Pancreas (tissue), 10 donors: Measurements from ENCODE around the gene GRIN2A. TPM values are rescaled to one million over a fixed set of nuclear protein-coding genes. Genes with fewer than 3 reads are reported as not detected.

Experiments
- ATAC-seq, 4 donors: fragments of 200-7000 bp; cut with Tn5 transposase; one replicate each; pipeline versions ENCODE4 v1.8.0 to v1.9.1; 2020; ENCODE audit warnings: mild to moderate bottlenecking in 4 of 4, moderate library complexity in 4 of 4
- DNase-seq, 6 donors: peaks; one replicate each; pipeline ENCODE4 v3.0.0-alpha.2; 2020
- FAIRE-seq: peaks from 2 replicates; lab custom pipeline; 2012; peaks lifted over from hg19 to GRCh38; lab: Jason Lieb, UNC
- H3K27ac ChIP-seq, 4 donors: fragments of 200-600 bp; sonication (generic); 1 replicate in 3 of 4; 2 replicates in 1 of 4; pipeline versions ENCODE4 v1.5.0 to v1.8.0; 2020
- H3K27me3 ChIP-seq, 4 donors: fragments of 200-600 bp; one replicate each; pipeline ENCODE4 v1.8.0; 2021
- H3K36me3 ChIP-seq, 3 donors: fragments of 200-600 bp; sonication (generic) in 1 of 3; one replicate each; pipeline versions ENCODE4 v1.5.0 to v1.8.0; 2020 to 2021
- H3K4me1 ChIP-seq, 3 donors: fragments of 200-600 bp; one replicate each; pipeline ENCODE4 v1.8.0; 2021
- H3K4me3 ChIP-seq, 4 donors: fragments of 200-600 bp; sonication (generic) in 2 of 4; one replicate each; pipeline versions ENCODE4 v1.5.0 to v1.8.0; 2020 to 2021
- H3K9me3 ChIP-seq, 4 donors: fragments of 200-600 bp; one replicate each; pipeline ENCODE4 v1.8.0; 2021
- WGBS, 2 donors: extraction: QIAGEN DNeasy Blood & Tissue Kit; methylation state at CpG; one replicate each; pipeline ENCODE4 v1.1.7; 2013; 5-methylcytosine and 5-hydroxymethylcytosine counted together
- intact Hi-C, 3 donors: fragments of 100-400 bp; cut with DNase I; formaldehyde crosslinking; loops; one replicate each; pipeline versions ENCODE4 v1.11.1 to v1.14.2; 2022
- polyA plus RNA-seq, 2 donors: library from polyadenylated mRNA; stranded (reverse); fragments of 200-250 nt; gene quantifications; one replicate each; pipeline ENCODE4 v1.2.3, GENCODE V29; 2013
- total RNA-seq, 6 donors: library from RNA; stranded (reverse); fragmentation: NEBNext Ultra II Directional in 4 of 6; extraction: Animal tissue kit (Norgen Biotek cat#: 25700) in 4 of 6; gene quantifications; one replicate each; pipeline versions ENCODE4 v1.2.1 to v1.2.4, GENCODE V29; 2021 to 2023
- TF ChIP-seq, protein P1 (sequence below), 4 donors: fragments of 200-600 bp; sonication (generic) in 3 of 4; IDR thresholded peaks; one replicate each; pipeline versions ENCODE4 v1.5.0 to v1.8.0; 2021; ENCODE audit warnings: antibody characterized with exemption in 4 of 4
- donor health status: healthy with polysubstance abuse.
- donor health status: DM: no; HTN: no; CAD: no; lungs with moderate emphysema.
- donor health status: DM: no; HTN: no; CAD: no.
- donor health status: control.
- donor health status: control.
- donor health status: Bipolar disorder and iron deficiency.
- donor health status: DM: yes; HTN: yes; CAD: no.
- donor health status: DM: no; HTN: no; CAD: no.
- donor health status: DM: no; HTN: no; CAD: no.
- donor health status: DM: yes; HTN: yes; CAD: no.

Gene GRIN2A
- total and polyA plus RNA-seq, 8 donors, result 0.09 to 2.2 (median 0.32) TPM

DNA sequence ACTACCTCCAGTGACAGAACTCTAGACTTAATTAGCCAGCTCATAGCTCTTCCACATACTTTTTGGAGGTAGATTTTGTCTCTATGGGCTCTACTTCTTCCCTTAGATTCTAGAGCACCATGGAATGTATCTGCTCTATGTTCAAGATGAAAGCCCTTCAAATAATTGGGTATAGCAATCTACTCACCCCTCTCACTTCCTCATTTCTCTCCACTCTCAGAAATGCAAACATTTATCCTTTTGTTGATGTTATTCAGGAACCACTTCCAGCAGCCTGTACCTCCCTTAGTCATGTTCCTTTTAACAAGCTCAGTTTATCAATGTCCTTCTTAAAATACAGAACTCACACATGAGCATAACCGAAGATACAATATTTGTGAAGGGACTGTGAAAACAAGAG lies 78.5 kb downstream of the GRIN2A start:
- Histone ChIP-seq H3K27me3 (peaks cover 0 to 11% (median 0%) of the 10 kb centered on the region in 4 donors), H3K9me3 (no peaks in the 10 kb centered on the region), H3K4me1 (no peaks in the 10 kb centered on the region), H3K36me3 (no peaks in the 10 kb centered on the region), H3K27ac (no peak overlapping the region), H3K4me3 (no peak overlapping the region)
- 77 to 88% methylated on average over 1 of the region's 1 CpG for WGBS, 2 donors
- ATAC-seq, result no peak
- intact Hi-C loops, result no loop called here
- DNase-seq, result no peak
- TF ChIP-seq, protein P1, sequence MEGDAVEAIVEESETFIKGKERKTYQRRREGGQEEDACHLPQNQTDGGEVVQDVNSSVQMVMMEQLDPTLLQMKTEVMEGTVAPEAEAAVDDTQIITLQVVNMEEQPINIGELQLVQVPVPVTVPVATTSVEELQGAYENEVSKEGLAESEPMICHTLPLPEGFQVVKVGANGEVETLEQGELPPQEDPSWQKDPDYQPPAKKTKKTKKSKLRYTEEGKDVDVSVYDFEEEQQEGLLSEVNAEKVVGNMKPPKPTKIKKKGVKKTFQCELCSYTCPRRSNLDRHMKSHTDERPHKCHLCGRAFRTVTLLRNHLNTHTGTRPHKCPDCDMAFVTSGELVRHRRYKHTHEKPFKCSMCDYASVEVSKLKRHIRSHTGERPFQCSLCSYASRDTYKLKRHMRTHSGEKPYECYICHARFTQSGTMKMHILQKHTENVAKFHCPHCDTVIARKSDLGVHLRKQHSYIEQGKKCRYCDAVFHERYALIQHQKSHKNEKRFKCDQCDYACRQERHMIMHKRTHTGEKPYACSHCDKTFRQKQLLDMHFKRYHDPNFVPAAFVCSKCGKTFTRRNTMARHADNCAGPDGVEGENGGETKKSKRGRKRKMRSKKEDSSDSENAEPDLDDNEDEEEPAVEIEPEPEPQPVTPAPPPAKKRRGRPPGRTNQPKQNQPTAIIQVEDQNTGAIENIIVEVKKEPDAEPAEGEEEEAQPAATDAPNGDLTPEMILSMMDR (IDR thresholded peaks at IDR 0.05), result no peak
- no peak for FAIRE-seq

DNA sequence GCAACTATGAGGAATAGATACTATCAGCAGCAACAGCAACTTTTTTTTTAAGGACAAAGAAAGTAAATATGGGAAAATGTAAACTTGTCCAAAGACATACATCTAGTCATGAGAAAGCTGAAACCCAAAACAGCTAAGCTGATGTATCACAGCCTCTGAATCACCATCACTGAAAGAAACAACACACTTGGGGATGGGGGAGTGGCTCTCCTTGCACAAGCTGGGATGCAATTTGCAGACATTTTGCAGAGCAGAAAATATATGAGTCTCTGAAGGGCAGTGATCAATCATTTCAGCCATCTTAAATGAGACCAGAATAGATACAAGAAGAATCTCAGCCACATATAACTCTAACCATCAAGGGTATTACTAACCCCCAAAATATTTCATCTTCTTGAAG lies 79.1 kb downstream of the GRIN2A start:
- no peak for FAIRE-seq

DNA sequence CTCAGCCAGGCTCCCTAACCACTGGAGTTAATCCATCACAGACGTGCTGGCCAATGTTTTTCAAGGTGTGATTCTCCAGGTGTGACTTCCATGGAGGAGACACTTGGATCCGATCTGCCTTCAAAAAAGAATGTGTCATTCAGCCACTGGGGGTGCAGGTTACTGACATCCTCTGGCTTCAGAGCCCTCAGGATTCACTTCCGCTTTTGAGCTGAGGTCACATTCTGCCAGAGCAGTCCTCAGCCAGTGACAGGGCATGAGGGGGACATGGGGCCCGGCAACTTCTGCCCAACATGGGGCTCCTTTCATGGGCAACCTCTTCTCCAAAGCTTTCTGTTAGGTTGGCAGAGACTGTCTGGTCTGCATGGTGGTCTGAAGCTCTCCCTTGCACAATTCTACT lies 81.4 kb downstream of the GRIN2A start:
- intact Hi-C loops, result no loop called here
- H3K27me3 ChIP-seq, result peaks cover 0 to 11% (median 0%) of the 10 kb centered on the region in 4 donors
- H3K4me3 ChIP-seq, result no peak overlapping the region
- DNase-seq, result no peak
- WGBS, 2 donors, result 45 to 49% methylated on average over 4 of the region's 4 CpGs
- ATAC-seq, result no peak
- no peaks in the 10 kb centered on the region for H3K9me3 ChIP-seq
- H3K36me3 ChIP-seq, result no peaks in the 10 kb centered on the region
- TF ChIP-seq, protein P1 (IDR thresholded peaks at IDR 0.05), result no peak
- no peak overlapping the region for H3K27ac ChIP-seq
- FAIRE-seq, result no peak
- H3K4me1 ChIP-seq, result no peaks in the 10 kb centered on the region

More for the DNA sequence above, 79.1 kb downstream of the GRIN2A start:
- Histone ChIP-seq H3K4me1 (no peaks in the 10 kb centered on the region), H3K9me3 (no peaks in the 10 kb centered on the region), H3K27me3 (peaks cover 0 to 11% (median 0%) of the 10 kb centered on the region in 4 donors), H3K36me3 (no peaks in the 10 kb centered on the region), H3K27ac (no peak overlapping the region), H3K4me3 (no peak overlapping the region)
- ATAC-seq (no peak), DNase-seq (no peak)
- TF ChIP-seq, protein P1 (IDR thresholded peaks at IDR 0.05), result no peak
- intact Hi-C loops, result no loop called here

DNA sequence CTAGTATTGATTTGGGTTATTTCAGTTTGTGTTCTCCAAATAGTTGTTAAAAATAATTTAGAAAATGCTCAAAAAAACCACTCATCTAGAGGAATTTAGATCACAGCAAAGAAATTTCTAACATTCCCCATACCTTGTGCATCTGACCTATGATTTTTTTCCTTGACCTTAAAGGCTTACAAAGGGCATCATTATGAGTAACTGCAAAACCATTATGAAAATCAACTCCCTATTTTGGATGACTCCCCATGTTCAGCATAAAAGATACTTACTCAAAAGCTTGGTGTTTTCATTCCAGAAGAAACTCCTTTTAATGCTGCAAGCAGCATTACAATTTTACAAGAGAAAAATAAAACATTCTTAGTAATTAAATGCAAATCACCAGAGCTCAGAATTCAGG lies 83.2 kb downstream of the GRIN2A start:
- intact Hi-C loops, result no loop called here
- ATAC-seq, result no peak

DNA sequence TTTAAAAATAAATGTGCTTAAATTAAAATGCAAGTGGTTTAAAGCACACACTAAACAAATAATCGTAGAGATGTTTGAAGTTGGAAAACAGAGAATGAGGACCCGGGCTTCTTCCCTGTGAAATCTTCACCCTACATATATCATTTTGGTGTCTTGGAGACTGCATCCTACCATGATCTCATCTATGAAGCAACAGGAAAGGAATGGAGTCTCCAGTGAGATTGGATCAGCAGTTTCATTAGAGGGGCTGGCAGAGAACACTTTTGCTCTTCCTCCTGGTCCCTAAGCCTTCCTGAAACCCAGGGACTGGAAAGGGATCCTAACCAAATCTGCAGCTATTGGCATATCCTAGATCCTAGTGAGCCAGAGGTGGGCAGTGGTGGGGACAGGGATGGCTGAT lies 85.0 kb downstream of the GRIN2A start:
- TF ChIP-seq, protein P1 (IDR thresholded peaks at IDR 0.05), result no peak
- FAIRE-seq, result no peak

More for the DNA sequence above, 83.2 kb downstream of the GRIN2A start:
- H3K4me3 ChIP-seq, result no peak overlapping the region
- TF ChIP-seq, protein P1 (IDR thresholded peaks at IDR 0.05), result no peak
- no peaks in the 10 kb centered on the region for H3K36me3 ChIP-seq
- H3K27ac ChIP-seq, result no peak overlapping the region
- FAIRE-seq (no peak), DNase-seq (no peak)
- no peaks in the 10 kb centered on the region for H3K9me3 ChIP-seq
- H3K27me3 ChIP-seq, result peaks cover 0 to 13% (median 0%) of the 10 kb centered on the region in 4 donors
- H3K4me1 ChIP-seq, result no peaks in the 10 kb centered on the region

More for the DNA sequence above, 85.0 kb downstream of the GRIN2A start:
- H3K4me3 ChIP-seq, result no peak overlapping the region
- DNase-seq (no peak), ATAC-seq (no peak)
- WGBS, 2 donors, result 52 to 69% methylated on average over 2 of the region's 2 CpGs
- intact Hi-C loops, result no loop called here
- H3K4me1 ChIP-seq, result no peaks in the 10 kb centered on the region
- peaks cover 0 to 6% (median 0%) of the 10 kb centered on the region in 4 donors for H3K27me3 ChIP-seq
- no peaks in the 10 kb centered on the region for H3K9me3 ChIP-seq
- H3K27ac ChIP-seq, result no peak overlapping the region
- H3K36me3 ChIP-seq, result no peaks in the 10 kb centered on the region
